IMR-90 (cell line): ENCODE data around the gene DDX60. TPM values are rescaled to one million over a fixed set of nuclear protein-coding genes. Genes with fewer than 3 reads are reported as not detected.

Source experiments
- ATAC-seq: fragments of 200-7000 bp; cut with Tn5 transposase; 2 replicates; pipeline ENCODE4 v1.9.1; 2020; ENCODE audit warnings: low read depth, mild to moderate bottlenecking, moderate library complexity
- BruUV-seq: library from RNA; stranded (reverse); fragments of 400-500 nt; replicated peaks from 2 replicates; lab custom pipeline; 2021; lab: Mats Ljungman, UMichigan
- CTCF ChIA-PET: fragments of 300-600 bp; formaldehyde crosslinking; extraction: SDS; loops from one replicate; lab custom pipeline; 2021; ENCODE audit warnings: antibody characterized with exemption; lab: Yijun Ruan, JAX
- POLR2A ChIA-PET: fragments of 300-600 bp; sonication (Branson Sonifier 250); formaldehyde crosslinking; loops from one replicate; lab custom pipeline; 2022; ENCODE audit warnings: antibody characterized with exemption; ENCODE audit not compliant: unreplicated experiment; lab: Charles Lee
- DNase-seq: peaks from one replicate; pipeline ENCODE4 v3.0.0; 2013
- H2AFZ ChIP-seq: replicated peaks from 2 replicates; pipeline ENCODE3; 2013; ENCODE audit warnings: low read length, mild to moderate bottlenecking; ENCODE audit not compliant: poor library complexity
- H2AK5ac ChIP-seq: 2 replicates; pipeline ENCODE4 v1.6.1; 2013; ENCODE audit warnings: low read depth, low read length, inconsistent platforms
- H2AK9ac ChIP-seq: replicated peaks from 2 replicates; pipeline ENCODE3; 2013; ENCODE audit warnings: mild to moderate bottlenecking, low read depth, low read length, moderate library complexity; ENCODE audit not compliant: poor library complexity
- H2BK120ac ChIP-seq: 2 replicates; pipeline ENCODE4 v1.6.1; 2013; ENCODE audit warnings: low read depth, low read length, inconsistent platforms
- H2BK15ac ChIP-seq: 3 replicates; pipeline ENCODE4 v1.6.1; 2013; ENCODE audit warnings: low read depth, low read length, inconsistent platforms
- H2BK20ac ChIP-seq: 2 replicates; pipeline ENCODE4 v1.6.1; 2013; ENCODE audit warnings: low read depth, mild to moderate bottlenecking, inconsistent platforms, low read length, moderate library complexity
- H2BK5ac ChIP-seq: 2 replicates; pipeline ENCODE4 v1.6.1; 2013; ENCODE audit warnings: mild to moderate bottlenecking, low read depth, low read length, inconsistent platforms; ENCODE audit not compliant: poor library complexity, severe bottlenecking
- H3K14ac ChIP-seq: replicated peaks from 2 replicates; pipeline ENCODE4 v1.6.1; 2013; ENCODE audit warnings: low read depth, low read length, inconsistent platforms
- H3K18ac ChIP-seq: 2 replicates; pipeline ENCODE4 v1.6.1; 2013; ENCODE audit warnings: low read depth, low read length, control low read depth
- H3K23ac ChIP-seq: 2 replicates; pipeline ENCODE4 v1.6.1; 2013; ENCODE audit warnings: low read depth, low read length, inconsistent platforms
- H3K27ac ChIP-seq: 2 replicates; pipeline ENCODE4 v1.5.1; 2013; ENCODE audit warnings: mild to moderate bottlenecking, control low read depth, low read length; ENCODE audit not compliant: insufficient read depth
- H3K27me3 ChIP-seq: 2 replicates; pipeline ENCODE4 v1.6.1; 2013; ENCODE audit warnings: low read length; ENCODE audit not compliant: control insufficient read depth, insufficient read depth
- H3K36me3 ChIP-seq: 2 replicates; pipeline ENCODE4 v1.6.1; 2013; ENCODE audit warnings: low read length, mixed read lengths; ENCODE audit not compliant: control insufficient read depth, insufficient read depth
- H3K4ac ChIP-seq: 2 replicates; pipeline ENCODE4 v1.6.1; 2013; ENCODE audit warnings: low read depth, low read length, inconsistent platforms
- H3K4me1 ChIP-seq: 2 replicates; pipeline ENCODE4 v1.6.1; 2013; ENCODE audit warnings: low read length, mixed read lengths; ENCODE audit not compliant: control insufficient read depth, insufficient read depth
- H3K4me2 ChIP-seq: 2 replicates; pipeline ENCODE4 v1.6.1; 2013; ENCODE audit warnings: low read depth, mild to moderate bottlenecking, control low read depth, low read length, moderate library complexity
- H3K4me3 ChIP-seq: 2 replicates; pipeline ENCODE4 v1.5.1; 2013; ENCODE audit warnings: low read depth, mild to moderate bottlenecking, control low read depth, low read length, moderate library complexity; ENCODE audit not compliant: insufficient read depth
- H3K56ac ChIP-seq: 2 replicates; pipeline ENCODE4 v1.6.1; 2013; ENCODE audit warnings: low read length, inconsistent platforms; ENCODE audit not compliant: insufficient read depth; ENCODE audit errors: extremely low read depth
- H3K79me1 ChIP-seq, 2 experiments: 2 replicates each; pipeline ENCODE4 v1.6.1; 2013; ENCODE audit warnings: low read length in 2 of 2, inconsistent platforms in 1 of 2, low read depth in 1 of 2
- H3K9ac ChIP-seq: 2 replicates; pipeline ENCODE4 v1.6.1; 2013; ENCODE audit warnings: low read depth, low read length, control low read depth
- H3K9me1 ChIP-seq: 2 replicates; pipeline ENCODE4 v1.6.1; 2013; ENCODE audit warnings: low read length, inconsistent platforms; ENCODE audit not compliant: insufficient read depth
- H3K9me3 ChIP-seq: 2 replicates; pipeline ENCODE4 v1.6.1; 2013; ENCODE audit warnings: low read length; ENCODE audit not compliant: control insufficient read depth, insufficient read depth
- H4K20me1 ChIP-seq: 2 replicates; pipeline ENCODE4 v1.6.1; 2013; ENCODE audit warnings: low read length, inconsistent platforms; ENCODE audit not compliant: insufficient read depth
- H4K5ac ChIP-seq: 2 replicates; pipeline ENCODE4 v1.6.1; 2013; ENCODE audit warnings: mild to moderate bottlenecking, low read depth, low read length, control low read depth
- H4K8ac ChIP-seq, 2 experiments: 2 replicates each; pipeline ENCODE4 v1.6.1; 2013; ENCODE audit warnings: low read depth in 2 of 2, low read length in 2 of 2, control low read depth in 1 of 2, inconsistent platforms in 1 of 2
- H4K91ac ChIP-seq: 2 replicates; pipeline ENCODE4 v1.6.1; 2013; ENCODE audit warnings: low read depth, low read length, inconsistent platforms; ENCODE audit not compliant: insufficient read depth
- MAFK ChIP-seq: IDR thresholded peaks from 2 replicates; pipeline ENCODE4 v1.6.1; 2012; ENCODE audit warnings: low read depth, low read length, improper control_type of control experiment
- POLR2A ChIP-seq: IDR thresholded peaks from 2 replicates; pipeline ENCODE4 v1.6.1; 2012; ENCODE audit warnings: mild to moderate bottlenecking, low read depth, low read length
- RAD21 ChIP-seq: IDR thresholded peaks from 2 replicates; pipeline ENCODE4 v1.6.1; 2012; ENCODE audit warnings: low read length, improper control_type of control experiment
- WGBS, 2 experiments: methylation state at CpG; one replicate each; pipeline versions ENCODE4 v1.1.5 to v1.1.7; 2013; ENCODE audit warnings: missing lambda C conversion rate in 2 of 2; ENCODE audit not compliant: insufficient read length in 1 of 2; ENCODE audit errors: extremely low coverage in 2 of 2; 5-methylcytosine and 5-hydroxymethylcytosine counted together
- dilution Hi-C: fragments of 300-500 bp; cut with HindIII; formaldehyde crosslinking; loops from one replicate; pipeline ENCODE4 v1.14.3; 2018; ENCODE audit warnings: low sequenced_read_pairs; ENCODE audit not compliant: unreplicated experiment
- in situ Hi-C: fragments of 300-500 bp; cut with MboI; formaldehyde crosslinking; loops from 3 replicates; pipeline ENCODE4 v1.14.3; 2019; ENCODE audit warnings: low sequenced_read_pairs, inconsistent platforms, mixed read lengths
- intact Hi-C: fragments of 100-400 bp; cut with micrococcal nuclease; formaldehyde crosslinking; loops from 2 replicates; pipeline ENCODE4 v1.10.0; 2022
- polyA plus RNA-seq, 3 experiments: library from polyadenylated mRNA; depleted of rRNA; stranded (reverse); fragments of >200 nt; gene quantifications; 2 replicates each; pipeline ENCODE4 v1.2.3, GENCODE V29; 2012; ENCODE audit warnings: low replicate concordance in 1 of 3
- total RNA-seq: library from RNA; depleted of rRNA; stranded (reverse); fragments of >200 nt; gene quantifications from 2 replicates; pipeline ENCODE4 v1.2.3, GENCODE V29; 2012

DDX60 gene
- total and polyA plus RNA-seq, 2 of the 4 experiments (the other 2 are of a cell fraction): 3.1 to 6.6 TPM

DNA sequence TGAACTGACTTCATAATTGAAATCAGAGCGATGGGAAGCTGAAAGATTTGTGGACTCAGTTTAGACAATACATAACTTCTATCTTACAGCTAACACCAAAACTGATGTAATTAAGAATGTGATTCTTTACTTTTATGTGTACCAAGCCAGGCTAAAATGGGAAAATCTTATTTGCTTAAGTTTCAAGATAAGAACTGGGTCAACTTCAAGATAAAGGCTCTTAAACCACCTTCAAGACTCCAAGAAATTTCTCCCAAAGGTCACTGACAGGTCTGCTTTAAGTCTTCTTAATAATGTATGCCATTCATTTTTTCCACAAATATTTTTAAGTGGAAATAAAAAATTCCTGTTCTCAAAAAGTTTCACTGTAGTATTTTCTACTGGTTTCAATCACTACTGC lies 55.5 kb downstream of the DDX60 start:
- no peak overlapping the region for H4K5ac ChIP-seq
- CTCF ChIA-PET: interaction anchor here (1.3 kb wide), 1 partner anchor 51 kb away, joined by 3 read pairs; no protein-coding TSS in a partner anchor
- H3K14ac ChIP-seq: no peak overlapping the region
- H3K9ac ChIP-seq: no peak overlapping the region
- DNase-seq (no peak), ATAC-seq (no peak)
- no peak overlapping the region for H2AK5ac ChIP-seq
- H4K8ac ChIP-seq: no peak overlapping the region
- no peak overlapping the region for H3K27ac ChIP-seq
- no peak overlapping the region for H2BK20ac ChIP-seq
- no peak overlapping the region for H2AFZ ChIP-seq
- H3K27me3 ChIP-seq: no peaks in the 10 kb centered on the region
- no peak overlapping the region for H2AK9ac ChIP-seq
- POLR2A ChIA-PET: no interaction called here
- H3K4me3 ChIP-seq: no peak overlapping the region
- H3K9me1 ChIP-seq: no peaks in the 10 kb centered on the region; the same call in 1 of the 2 replicates
- H3K79me1 ChIP-seq: no peaks in the 10 kb centered on the region
- WGBS, 2 experiments: no CpG with 5 or more reads among the region's 1 CpG
- H3K56ac ChIP-seq: no peak overlapping the region
- H3K4ac ChIP-seq: no peak overlapping the region
- in situ Hi-C loops: no loop called here
- no TSS peak for BruUV-seq
- no peaks in the 10 kb centered on the region for H4K20me1 ChIP-seq
- H2BK120ac ChIP-seq: no peak overlapping the region
- dilution Hi-C loops: no loop called here
- no peaks in the 10 kb centered on the region for H3K9me3 ChIP-seq
- H4K91ac ChIP-seq: no peak overlapping the region
- H2BK15ac ChIP-seq: no peak overlapping the region
- intact Hi-C loops: no loop called here
- H2BK5ac ChIP-seq: no peak overlapping the region
- TF ChIP-seq RAD21 (no peak), MAFK (no peak), POLR2A (no peak)
- peaks cover 4% of the 10 kb centered on the region; the same call in 1 of the 2 replicates for H3K36me3 ChIP-seq
- no peak overlapping the region for H3K4me2 ChIP-seq
- H3K23ac ChIP-seq: no peak overlapping the region
- H3K18ac ChIP-seq: no peak overlapping the region
- H3K4me1 ChIP-seq: no peaks in the 10 kb centered on the region
